Medulla oblongata (tissue), 1 donor: ENCODE results near the gene RIPK4.
"Not testable (repeated sequence)": the region's sequence is repeated elsewhere in the genome, so short reads cannot be mapped to it uniquely, and the experiment has no call there.

Experiments
- DNase-seq: peaks from one replicate; pipeline ENCODE4 v3.0.0-alpha.2; 2015; ENCODE audit errors: extremely low spot score

The RIPK4 gene

GRCh38 chr21:41737651-41738324 lies 29.1 kb downstream of the RIPK4 start:
- no peak for DNase-seq

- DNase-seq, result no peak
Measured at GRCh38 chr21:41736423-41736822, 30.4 kb downstream of the RIPK4 start.

- DNase-seq, result no peak
Measured at GRCh38 chr21:41733951-41734689, 32.7 kb downstream of the RIPK4 start.

GRCh38 chr21:41731081-41731480 lies 35.8 kb downstream of the RIPK4 start:
- DNase-seq, result no peak

GRCh38 chr21:41730367-41730765 lies 36.5 kb downstream of the RIPK4 start:
- DNase-seq, result no peak

- no peak for DNase-seq
Measured at GRCh38 chr21:41729701-41730366, 37.0 kb downstream of the RIPK4 start.

GRCh38 chr21:41727784-41728763 lies 38.8 kb downstream of the RIPK4 start:
- DNase-seq, result no peak

- DNase-seq, result no peak
Measured at GRCh38 chr21:41726970-41727783, 39.7 kb downstream of the RIPK4 start.

- no peak for DNase-seq
Measured at GRCh38 chr21:41726630-41726969, 40.3 kb downstream of the RIPK4 start.

- DNase-seq, result no peak
Measured at GRCh38 chr21:41726058-41726558, 40.7 kb downstream of the RIPK4 start.

GRCh38 chr21:41725421-41726031 lies 41.3 kb downstream of the RIPK4 start:
- DNase-seq, result no peak

GRCh38 chr21:41723835-41724234 lies 43.0 kb downstream of the RIPK4 start:
- not testable (repeated sequence) for DNase-seq

GRCh38 chr21:41722052-41723018 lies 44.5 kb downstream of the RIPK4 start:
- DNase-seq, result no peak

GRCh38 chr21:41720250-41720649 lies 46.6 kb downstream of the RIPK4 start:
- no peak for DNase-seq

- DNase-seq, result no peak
Measured at GRCh38 chr21:41719691-41720090, 47.2 kb downstream of the RIPK4 start.

GRCh38 chr21:41717573-41718330 lies 49.1 kb downstream of the RIPK4 start:
- DNase-seq, result no peak

- DNase-seq, result no peak
Measured at GRCh38 chr21:41716751-41717150, 50.1 kb downstream of the RIPK4 start.

- DNase-seq, result no peak
Measured at GRCh38 chr21:41715649-41716281, 51.1 kb downstream of the RIPK4 start.
